ENCODE results near the gene GPR52. TPM values are rescaled to one million over a fixed set of nuclear protein-coding genes. Genes with fewer than 3 reads are reported as not detected.

The GPR52 gene
- 5.8 TPM for total RNA-seq

DNA sequence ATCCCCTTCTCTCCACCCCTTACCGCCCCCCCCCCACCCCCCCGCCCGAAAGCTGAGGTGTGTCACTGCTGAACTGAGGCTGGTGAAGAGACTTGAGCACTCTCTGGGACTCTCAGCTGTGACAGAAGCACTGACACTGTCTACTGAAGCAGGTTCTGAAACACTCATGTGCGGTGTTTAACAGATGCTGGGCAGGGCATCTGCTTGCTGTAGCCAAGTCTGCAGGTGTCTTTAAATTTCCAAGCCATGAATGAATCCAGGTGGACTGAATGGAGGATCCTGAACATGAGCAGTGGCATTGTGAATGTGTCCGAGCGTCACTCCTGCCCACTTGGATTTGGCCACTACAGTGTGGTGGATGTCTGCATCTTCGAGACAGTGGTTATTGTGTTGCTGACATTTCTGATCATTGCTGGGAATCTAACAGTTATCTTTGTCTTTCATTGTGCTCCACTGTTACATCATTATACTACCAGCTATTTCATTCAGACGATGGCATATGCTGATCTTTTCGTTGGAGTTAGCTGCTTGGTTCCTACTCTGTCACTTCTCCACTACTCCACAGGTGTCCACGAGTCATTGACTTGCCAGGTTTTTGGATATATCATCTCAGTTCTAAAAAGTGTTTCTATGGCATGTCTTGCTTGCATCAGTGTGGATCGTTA is at the start of gene GPR52:
Gene GPR52 (plus strand): TSS at position 99 of the 665 bp plus-strand sequence. CDS start 148 bp downstream, at position 247.

Measured in camera-type eye (tissue), 1 donor.